ENCODE measurements around the gene MAP1LC3A.

MAP1LC3A gene

DNA sequence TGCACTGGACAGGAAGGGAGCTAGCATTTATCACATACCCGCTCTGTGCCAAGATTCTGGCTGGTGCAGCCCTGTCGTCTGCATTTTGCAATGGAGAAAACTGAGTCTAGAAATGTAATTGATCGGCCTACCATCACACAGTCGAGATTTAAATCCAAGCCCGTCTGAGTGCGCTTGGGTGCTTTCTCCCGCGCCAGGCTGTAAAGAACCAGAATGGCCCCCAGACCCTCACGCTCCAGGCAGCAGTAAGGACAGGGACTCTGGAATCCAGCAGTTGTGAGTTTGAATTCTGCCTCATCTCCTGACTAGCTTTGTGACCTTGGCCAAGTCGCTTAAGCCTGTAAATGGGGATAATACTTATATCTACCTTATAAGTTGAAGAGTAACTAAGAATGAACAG is 31.5 kb upstream of the MAP1LC3A start:
- in situ Hi-C loops (cut with MboI; ENCODE audit: low sequenced_read_pairs), result no loop called here

DNA sequence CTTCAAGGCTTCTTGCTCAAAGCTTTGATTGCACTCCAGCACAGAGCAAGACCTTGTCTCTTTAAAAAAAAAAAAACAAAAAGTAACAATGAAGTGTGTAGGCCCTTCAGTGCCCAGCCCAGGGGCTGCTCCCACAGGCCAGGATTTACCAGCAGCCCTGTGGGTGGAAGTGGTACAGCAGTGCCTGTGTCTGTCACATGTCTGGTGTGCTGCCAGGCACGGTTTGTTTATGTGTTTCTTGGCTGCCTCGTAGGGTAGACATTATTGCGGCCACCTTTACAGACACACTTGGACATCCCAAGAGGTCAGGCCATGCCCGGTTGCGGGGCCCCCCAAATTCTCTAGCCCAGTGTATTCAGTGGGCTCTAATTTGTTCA is 29.6 kb upstream of the MAP1LC3A start:
- in situ Hi-C loops (cut with MboI; ENCODE audit: low sequenced_read_pairs), result no loop called here

DNA sequence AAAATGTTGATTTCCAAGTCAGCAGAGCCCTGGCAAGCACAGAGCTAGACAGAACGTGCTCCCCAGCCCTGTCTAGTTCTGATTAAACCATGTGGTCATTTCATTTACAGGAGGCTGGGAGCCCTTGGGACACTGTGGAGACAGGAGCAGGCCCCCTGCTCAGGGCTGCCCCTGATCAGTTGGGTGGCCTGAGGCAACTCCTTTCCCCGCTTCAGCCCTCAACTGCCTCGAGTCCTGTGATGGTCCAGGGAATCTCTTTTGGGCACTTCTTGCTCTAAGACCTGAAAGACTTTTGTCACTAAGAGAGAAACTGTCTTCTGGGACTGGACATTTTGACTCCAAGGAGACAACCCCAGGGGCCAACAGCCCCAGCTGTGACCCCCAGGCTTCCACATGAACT is 28.8 kb upstream of the MAP1LC3A start:
- in situ Hi-C loops (cut with MboI; ENCODE audit: low sequenced_read_pairs), result loop anchor here (10.0 kb wide), 1 partner anchor 175 kb away; the partner anchor contains the start of gene TP53INP2

GRCh38 chr20:34530342-34530741 is 28.2 kb upstream of the MAP1LC3A start:
- in situ Hi-C loops (cut with MboI; ENCODE audit: low sequenced_read_pairs), result loop anchor here (10.0 kb wide), 1 partner anchor 174 kb away; the partner anchor contains the start of gene TP53INP2

- in situ Hi-C loops (cut with MboI; ENCODE audit: low sequenced_read_pairs), result loop anchor here (10.0 kb wide), 1 partner anchor 173 kb away; the partner anchor contains the start of gene TP53INP2
Measured at GRCh38 chr20:34531608-34532265, 26.8 kb upstream of the MAP1LC3A start.

DNA sequence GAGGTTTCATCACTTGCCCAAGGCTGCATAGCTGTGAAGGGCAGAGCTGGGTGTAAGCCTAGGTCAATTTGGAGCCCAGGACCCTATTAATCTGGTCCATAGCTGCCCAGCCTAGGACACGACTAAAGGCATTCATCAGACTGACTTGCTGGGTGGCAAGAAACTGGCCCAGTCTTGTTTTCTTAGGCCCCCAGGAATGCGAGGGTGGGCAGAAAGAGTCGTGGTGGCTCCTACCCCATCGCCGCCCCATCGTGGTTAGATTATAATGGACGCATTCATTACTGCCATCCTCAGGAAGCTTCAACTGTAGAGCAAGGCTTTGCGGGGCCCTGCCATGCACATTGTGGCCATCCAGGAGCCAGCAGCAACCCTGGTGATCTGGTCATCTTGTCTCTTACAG is 26.2 kb upstream of the MAP1LC3A start:
- in situ Hi-C loops (cut with MboI; ENCODE audit: low sequenced_read_pairs), result loop anchor here (10.0 kb wide), 1 partner anchor 172 kb away; the partner anchor contains the start of gene TP53INP2

DNA sequence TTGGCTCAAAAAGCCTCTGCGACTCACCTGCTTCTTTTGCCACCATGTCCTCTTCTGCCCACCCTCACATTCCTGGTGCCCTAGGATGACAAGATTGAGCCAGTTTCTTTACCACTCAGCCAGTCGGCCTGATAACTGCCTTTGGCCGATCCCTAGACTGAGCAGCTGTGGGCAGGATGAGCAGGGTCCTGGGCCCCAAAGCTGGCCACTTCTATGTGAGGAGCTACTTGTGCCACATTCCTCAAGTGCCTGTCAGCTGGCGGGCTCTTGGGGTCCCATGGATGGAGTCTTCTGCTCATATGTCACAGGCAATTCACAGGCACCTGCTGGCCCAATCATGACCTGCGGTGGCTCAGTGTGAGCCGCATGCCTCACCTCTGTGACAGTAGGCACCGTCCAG is 25.8 kb upstream of the MAP1LC3A start:
- in situ Hi-C loops (cut with MboI; ENCODE audit: low sequenced_read_pairs), result loop anchor here (10.0 kb wide), 1 partner anchor 172 kb away; the partner anchor contains the start of gene TP53INP2

- in situ Hi-C loops (cut with MboI; ENCODE audit: low sequenced_read_pairs), result loop anchor here (10.0 kb wide), 1 partner anchor 170 kb away; the partner anchor contains the start of gene TP53INP2
Measured at GRCh38 chr20:34534391-34535165, 23.9 kb upstream of the MAP1LC3A start.

GRCh38 chr20:34535301-34535840 is 23.1 kb upstream of the MAP1LC3A start:
- in situ Hi-C loops (cut with MboI; ENCODE audit: low sequenced_read_pairs), result loop anchor here (10.0 kb wide), 1 partner anchor 169 kb away; the partner anchor contains the start of gene TP53INP2

GRCh38 chr20:34535857-34536256 is 22.7 kb upstream of the MAP1LC3A start:
- in situ Hi-C loops (cut with MboI; ENCODE audit: low sequenced_read_pairs), result loop anchor here (10.0 kb wide), 1 partner anchor 169 kb away; the partner anchor contains the start of gene TP53INP2

- in situ Hi-C loops (cut with MboI; ENCODE audit: low sequenced_read_pairs), result loop anchor here (10.0 kb wide), 1 partner anchor 168 kb away; the partner anchor contains the start of gene TP53INP2
Measured at GRCh38 chr20:34536798-34537394, 21.6 kb upstream of the MAP1LC3A start.

DNA sequence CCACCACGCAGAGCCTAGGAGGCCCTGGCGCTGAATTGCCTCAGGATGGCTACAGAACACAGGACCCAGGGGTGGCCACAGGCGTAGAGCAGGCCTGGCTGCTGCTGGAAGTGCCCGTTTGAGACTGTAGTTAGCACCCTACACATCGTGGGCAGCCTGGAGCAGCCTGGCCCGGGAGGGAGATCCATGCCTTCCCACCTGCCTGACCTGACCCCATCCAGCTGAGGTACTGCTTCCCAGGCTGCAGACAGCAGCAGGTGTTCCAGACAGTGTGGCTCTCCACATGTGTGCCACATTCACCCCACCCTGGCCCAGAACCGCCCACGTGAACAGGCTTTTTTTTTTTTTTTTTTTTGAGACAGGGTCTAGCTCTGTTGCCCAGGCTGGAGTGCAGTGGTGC is 20.9 kb upstream of the MAP1LC3A start:
- in situ Hi-C loops (cut with MboI; ENCODE audit: low sequenced_read_pairs), result loop anchor here (10.0 kb wide), 1 partner anchor 167 kb away; the partner anchor contains the start of gene TP53INP2

DNA sequence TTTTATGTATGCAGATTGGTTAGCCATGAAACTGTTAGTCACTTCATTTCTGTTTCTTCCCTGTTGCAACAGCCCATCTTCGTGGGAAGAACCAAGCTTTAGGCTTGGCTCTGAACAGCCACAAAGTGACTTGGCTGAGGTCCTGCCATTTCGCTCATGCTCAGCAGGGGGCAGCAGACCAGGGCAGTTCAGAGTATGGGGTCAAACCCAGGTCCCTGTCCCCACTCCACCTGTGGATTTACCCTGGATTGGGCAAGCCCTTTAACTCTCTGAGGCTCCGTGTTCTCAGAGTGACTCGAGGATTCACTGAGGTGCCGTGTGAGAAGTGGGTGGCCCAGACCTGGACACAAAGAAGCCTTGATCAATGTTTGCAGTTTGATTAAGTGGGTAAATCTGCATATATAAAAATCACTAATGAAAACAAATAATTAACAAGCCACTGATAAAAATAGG is 19.8 kb upstream of the MAP1LC3A start:
- in situ Hi-C loops (cut with MboI; ENCODE audit: low sequenced_read_pairs), result loop anchor here (10.0 kb wide), 1 partner anchor 166 kb away; the partner anchor contains the start of gene TP53INP2

DNA sequence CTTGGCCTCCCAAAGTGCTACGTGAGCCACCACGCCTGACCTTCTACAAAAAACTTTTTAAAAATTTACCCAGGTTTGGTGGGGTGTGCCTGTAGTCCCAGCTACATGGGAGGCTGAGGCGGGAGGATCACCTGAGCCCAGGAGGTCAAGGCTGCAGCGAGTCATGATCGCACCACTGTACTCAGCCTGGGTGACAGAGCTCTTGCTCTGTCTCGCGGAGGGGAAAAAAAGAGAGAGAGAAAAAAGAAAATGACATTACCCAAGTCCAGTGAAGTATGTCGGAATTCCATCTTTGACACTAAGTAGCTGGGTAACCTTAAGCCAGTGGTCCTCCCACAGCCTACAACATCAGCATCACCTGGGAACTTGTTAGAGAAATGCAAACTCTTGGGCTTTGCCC is 18.8 kb upstream of the MAP1LC3A start:
- in situ Hi-C loops (cut with MboI; ENCODE audit: low sequenced_read_pairs), result loop anchor here (10.0 kb wide), 1 partner anchor 165 kb away; the partner anchor contains the start of gene TP53INP2

DNA sequence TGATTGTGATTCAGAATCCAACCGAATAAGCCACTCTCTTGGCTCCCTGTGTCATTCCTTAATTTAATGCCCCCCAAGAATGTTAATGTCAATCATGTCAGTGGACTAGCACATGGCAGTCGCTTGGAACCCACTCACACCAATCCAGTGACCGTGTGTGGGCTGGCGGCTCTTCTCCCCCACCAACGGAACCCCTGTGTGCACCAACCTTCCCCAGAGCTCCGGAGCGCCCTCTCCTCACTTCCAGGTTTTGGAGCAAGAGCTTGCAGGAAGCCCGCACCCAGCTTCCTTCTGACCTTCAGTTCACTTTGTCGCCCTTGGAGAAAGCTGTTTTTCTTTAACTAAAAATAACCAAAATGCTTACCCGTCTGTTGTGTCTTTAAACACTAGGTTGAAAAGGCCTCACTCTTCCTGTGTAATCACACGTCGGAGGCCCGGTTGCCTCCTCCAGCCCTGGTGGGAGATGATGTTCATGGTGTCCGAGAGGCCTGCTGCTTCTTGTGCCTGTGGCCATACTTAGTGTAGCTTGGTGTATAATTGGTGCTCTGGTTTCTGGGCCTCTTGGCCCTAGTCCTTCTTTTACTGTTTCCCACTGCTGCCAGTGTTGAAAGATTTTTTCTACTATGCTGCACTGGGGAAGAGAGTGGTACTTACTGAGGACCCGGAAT is 17.8 kb upstream of the MAP1LC3A start:
- in situ Hi-C loops (cut with MboI; ENCODE audit: low sequenced_read_pairs), result no loop called here

DNA sequence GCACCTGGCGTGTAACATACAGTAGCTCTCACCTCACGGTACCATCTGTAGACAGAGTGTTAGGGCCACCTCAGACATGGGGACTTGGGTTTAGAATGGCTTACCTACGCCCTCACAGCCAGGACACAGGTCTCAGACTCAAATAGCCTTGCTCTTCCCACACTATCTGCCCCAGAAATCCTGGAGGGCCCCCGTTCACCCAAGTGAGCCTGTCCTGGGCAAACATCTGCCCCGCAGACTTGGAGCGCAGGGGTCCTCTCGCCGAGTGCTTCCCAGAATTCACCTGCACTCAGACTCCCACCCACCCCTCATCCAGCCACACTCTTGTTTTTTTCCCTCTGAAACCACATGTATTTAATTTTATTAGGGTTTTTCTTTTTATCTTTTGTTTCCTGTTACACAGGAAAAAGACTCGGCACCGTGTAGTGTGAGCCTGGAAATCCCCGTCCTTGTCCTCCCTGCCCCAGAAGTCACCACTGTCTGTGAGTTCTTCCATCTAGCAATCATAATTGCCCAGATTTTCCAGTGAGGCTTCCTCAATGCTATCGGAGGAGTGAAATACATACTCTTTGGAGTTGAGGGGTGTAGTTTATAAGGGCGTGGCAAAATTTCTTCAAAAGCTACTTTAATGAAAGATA is 17.1 kb upstream of the MAP1LC3A start:
- in situ Hi-C loops (cut with MboI; ENCODE audit: low sequenced_read_pairs), result no loop called here

DNA sequence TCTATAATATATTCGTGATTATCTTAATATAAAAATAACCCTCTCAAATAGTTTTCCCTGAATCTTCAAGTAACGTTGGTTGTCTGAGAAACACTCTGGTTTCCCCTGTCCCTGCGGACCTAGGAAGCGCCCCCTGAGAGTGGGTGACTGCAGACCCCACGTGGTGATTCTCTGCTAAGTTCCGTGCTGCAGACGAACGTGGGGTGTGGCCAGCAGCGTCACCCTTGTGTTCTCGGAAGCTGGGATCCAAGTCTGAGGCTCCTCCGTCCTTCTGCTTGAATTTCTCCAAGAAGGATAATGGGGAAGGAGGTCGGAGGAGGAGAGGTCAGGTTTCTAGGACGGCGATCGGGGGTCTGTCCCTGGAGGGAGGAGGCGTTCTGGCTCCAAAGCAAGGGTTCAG is 16.6 kb upstream of the MAP1LC3A start:
- in situ Hi-C loops (cut with MboI; ENCODE audit: low sequenced_read_pairs), result no loop called here

- in situ Hi-C loops (cut with MboI; ENCODE audit: low sequenced_read_pairs), result no loop called here
Measured at GRCh38 chr20:34542439-34542838, 16.1 kb upstream of the MAP1LC3A start.

- in situ Hi-C loops (cut with MboI; ENCODE audit: low sequenced_read_pairs), result no loop called here
Measured at GRCh38 chr20:34543463-34544056, 15.0 kb upstream of the MAP1LC3A start.

All from HL-60/S4 treated with retinoic acid at 250 ng/mL for 4 days and 3 days (cell line).